Stomach (tissue), 9 donors: Measurements from ENCODE around the gene CRAMP1. TPM values are rescaled to one million over a fixed set of nuclear protein-coding genes. Genes with fewer than 3 reads are reported as not detected.
"Not testable (repeated sequence)": the region's sequence is repeated elsewhere in the genome, so short reads cannot be mapped to it uniquely, and the experiment has no call there.

Experiments used
- DNase-seq, 2 donors: peaks; one replicate each; pipeline versions ENCODE4 v3.0.0 to v3.0.0-alpha.2; 2013 to 2019
- H3K27ac ChIP-seq, 5 donors: fragments of 200-600 bp in 4 of 5; sonication (generic) in 4 of 5; one replicate each; pipeline ENCODE4 v1.5.1; 2013 to 2019; ENCODE audit warnings: mild to moderate bottlenecking in 1 of 5, moderate library complexity in 1 of 5
- H3K27me3 ChIP-seq, 3 donors: fragments of 200-600 bp; sonication (generic); one replicate each; pipeline ENCODE4 v1.5.1; 2017 to 2019; ENCODE audit warnings: mixed run types in 1 of 3
- H3K36me3 ChIP-seq, 4 donors: fragments of 200-600 bp; sonication (generic); 1 replicate in 3 of 4; 2 replicates in 1 of 4; pipeline ENCODE4 v1.5.1; 2016 to 2019
- H3K4me1 ChIP-seq, 4 donors: fragments of 200-600 bp; sonication (generic); one replicate each; pipeline ENCODE4 v1.5.1; 2016 to 2019
- H3K4me3 ChIP-seq, 4 donors: fragments of 200-600 bp; sonication (generic) in 3 of 4; one replicate each; pipeline ENCODE4 v1.5.1; 2016 to 2019; ENCODE audit warnings: mild to moderate bottlenecking in 1 of 4
- H3K9me3 ChIP-seq, 4 donors: fragments of 200-600 bp; sonication (generic); one replicate each; pipeline ENCODE4 v1.5.1; 2016 to 2019
- EP300 ChIP-seq: sonication (generic); formaldehyde crosslinking; IDR thresholded peaks from one replicate; pipeline ENCODE4 v1.6.1; 2017; ENCODE audit warnings: antibody characterized with exemption
- POLR2A ChIP-seq, 4 donors: fragments of 450-650 bp; IDR thresholded peaks; one replicate each; pipeline ENCODE4 v1.6.1; 2016; ENCODE audit warnings: antibody characterized with exemption in 4 of 4, control low read depth in 2 of 4, mild to moderate bottlenecking in 1 of 4, moderate library complexity in 1 of 4
- POLR2AphosphoS5 ChIP-seq, 3 donors: sonication (generic); formaldehyde crosslinking; IDR thresholded peaks; one replicate each; pipeline ENCODE4 v1.6.1; 2016; ENCODE audit warnings: antibody characterized with exemption in 3 of 3
- WGBS, 5 donors: extraction: QIAGEN DNeasy Blood & Tissue Kit in 3 of 5; methylation state at CpG; one replicate each; pipeline versions ENCODE4 v1.1.5 to v1.1.7; 2013 to 2018; 5-methylcytosine and 5-hydroxymethylcytosine counted together
- intact Hi-C: fragments of 100-400 bp; cut with DNase I; formaldehyde crosslinking; loops from one replicate; pipeline ENCODE4 v1.15.1; 2023; ENCODE audit warnings: low total_unique reads
- polyA plus RNA-seq, 3 donors: library from polyadenylated mRNA; stranded (reverse); fragments of 200-250 nt; gene quantifications; one replicate each; pipeline ENCODE4 v1.2.3, GENCODE V29; 2013
- total RNA-seq, 5 donors: library from RNA; depleted of rRNA; stranded (reverse); fragments of >200 nt; gene quantifications; one replicate each; pipeline versions ENCODE4 v1.1.0 to v1.2.3, GENCODE V29; 2014 to 2016
- TF ChIP-seq, protein P1 (sequence below), 7 experiments: fragments of 450-650 bp in 4 of 7; fragments of 200-600 bp in 3 of 7; sonication (generic) in 3 of 7; IDR thresholded peaks; one replicate each; pipeline ENCODE4 v1.5.1; 2016 to 2019; ENCODE audit warnings: antibody characterized with exemption in 7 of 7, control low read depth in 2 of 7, mild to moderate bottlenecking in 1 of 7
- donor health status: healthy with polysubstance abuse.
- donor health status: Bipolar disorder and iron deficiency.
- donor health status: healthy.

The CRAMP1 gene
- total and polyA plus RNA-seq, 8 donors = 3.4 to 28.1 (median 11.9) TPM

- Histone ChIP-seq H3K4me3 (no peak overlapping the region), H3K27me3 (no peaks in the 10 kb centered on the region), H3K36me3 (peaks cover 34 to 99% (median 90%) of the 10 kb centered on the region in 4 donors), H3K4me1 (peaks cover 0 to under 1% (median 0%) of the 10 kb centered on the region in 4 donors), H3K9me3 (no peaks in the 10 kb centered on the region), H3K27ac (no peak overlapping the region)
- TF ChIP-seq, protein P1, sequence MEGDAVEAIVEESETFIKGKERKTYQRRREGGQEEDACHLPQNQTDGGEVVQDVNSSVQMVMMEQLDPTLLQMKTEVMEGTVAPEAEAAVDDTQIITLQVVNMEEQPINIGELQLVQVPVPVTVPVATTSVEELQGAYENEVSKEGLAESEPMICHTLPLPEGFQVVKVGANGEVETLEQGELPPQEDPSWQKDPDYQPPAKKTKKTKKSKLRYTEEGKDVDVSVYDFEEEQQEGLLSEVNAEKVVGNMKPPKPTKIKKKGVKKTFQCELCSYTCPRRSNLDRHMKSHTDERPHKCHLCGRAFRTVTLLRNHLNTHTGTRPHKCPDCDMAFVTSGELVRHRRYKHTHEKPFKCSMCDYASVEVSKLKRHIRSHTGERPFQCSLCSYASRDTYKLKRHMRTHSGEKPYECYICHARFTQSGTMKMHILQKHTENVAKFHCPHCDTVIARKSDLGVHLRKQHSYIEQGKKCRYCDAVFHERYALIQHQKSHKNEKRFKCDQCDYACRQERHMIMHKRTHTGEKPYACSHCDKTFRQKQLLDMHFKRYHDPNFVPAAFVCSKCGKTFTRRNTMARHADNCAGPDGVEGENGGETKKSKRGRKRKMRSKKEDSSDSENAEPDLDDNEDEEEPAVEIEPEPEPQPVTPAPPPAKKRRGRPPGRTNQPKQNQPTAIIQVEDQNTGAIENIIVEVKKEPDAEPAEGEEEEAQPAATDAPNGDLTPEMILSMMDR (IDR thresholded peaks at IDR 0.05) = no peak
- no peak for TF ChIP-seq POLR2AphosphoS5 (IDR thresholded peaks at IDR 0.05)
- intact Hi-C loops = no loop called here
- WGBS, 5 donors = 96 to 98% (median 96%) methylated on average over 5 of the region's 5 CpGs
- DNase-seq = no peak
These were observed 84.7 kb downstream of the CRAMP1 start for GRCh38 chr16:1696863-1697262.

GRCh38 chr16:1698680-1699079 is 86.5 kb downstream of the CRAMP1 start:
- no peak for DNase-seq
- Histone ChIP-seq H3K27ac (no peak overlapping the region), H3K4me1 (peaks cover 0 to 4% (median 4%) of the 10 kb centered on the region in 4 donors), H3K4me3 (no peak overlapping the region), H3K9me3 (no peaks in the 10 kb centered on the region), H3K36me3 (peaks cover 27 to 89% (median 82%) of the 10 kb centered on the region in 4 donors), H3K27me3 (no peaks in the 10 kb centered on the region)
- TF ChIP-seq, protein P1 (IDR thresholded peaks at IDR 0.05) = no peak
- no peak for TF ChIP-seq EP300
- no peak for TF ChIP-seq POLR2A (IDR thresholded peaks at IDR 0.05)
- TF ChIP-seq POLR2AphosphoS5 (IDR thresholded peaks at IDR 0.05) = no peak
- intact Hi-C loops = no loop called here
- WGBS, 5 donors = 86 to 93% (median 88%) methylated on average over 10 of the region's 10 CpGs

GRCh38 chr16:1700246-1700645 is 88.1 kb downstream of the CRAMP1 start:
- H3K4me1 ChIP-seq = peaks cover 7 to 17% (median 12%) of the 10 kb centered on the region in 4 donors
- no peaks in the 10 kb centered on the region for H3K27me3 ChIP-seq
- no peak for TF ChIP-seq POLR2A (IDR thresholded peaks at IDR 0.05)
- no peak for TF ChIP-seq EP300
- TF ChIP-seq, protein P1 (IDR thresholded peaks at IDR 0.05) = no peak
- no peak for TF ChIP-seq POLR2AphosphoS5 (IDR thresholded peaks at IDR 0.05)
- no peaks in the 10 kb centered on the region for H3K9me3 ChIP-seq
- peaks cover 21 to 73% (median 66%) of the 10 kb centered on the region in 4 donors for H3K36me3 ChIP-seq
- H3K27ac ChIP-seq = no peak overlapping the region
- no peak for DNase-seq
- 86 to 97% (median 88%) methylated on average over 3 of the region's 3 CpGs for WGBS, 5 donors
- intact Hi-C loops = no loop called here
- no peak overlapping the region for H3K4me3 ChIP-seq

- 63 to 76% (median 72%) methylated on average over 6 of the region's 6 CpGs for WGBS, 5 donors
- no peak overlapping the region for H3K27ac ChIP-seq
- H3K36me3 ChIP-seq = peaks cover 21 to 63% (median 62%) of the 10 kb centered on the region in 4 donors
- intact Hi-C loops = no loop called here
- H3K27me3 ChIP-seq = no peaks in the 10 kb centered on the region
- H3K9me3 ChIP-seq = no peaks in the 10 kb centered on the region
- peaks cover 7 to 17% (median 14%) of the 10 kb centered on the region in 4 donors for H3K4me1 ChIP-seq
- TF ChIP-seq, protein P1 (IDR thresholded peaks at IDR 0.05) = no peak
- TF ChIP-seq POLR2A (IDR thresholded peaks at IDR 0.05) (no peak), POLR2AphosphoS5 (IDR thresholded peaks at IDR 0.05) (no peak), EP300 (no peak)
- no peak overlapping the region for H3K4me3 ChIP-seq
- no peak for DNase-seq
These were observed 89.2 kb downstream of the CRAMP1 start for GRCh38 chr16:1701216-1701878.

- H3K9me3 ChIP-seq, DNase-seq, H3K27me3 ChIP-seq, intact Hi-C loops: not testable (repeated sequence)
- WGBS, 5 donors = 0 to 2% (median 0%) methylated on average over 15 to 16 of the region's 16 CpGs
- Histone ChIP-seq H3K4me1 (peaks cover 20 to 54% (median 45%) of the 10 kb centered on the region in 4 donors), H3K4me3 (peak overlapping the region; percentile 83 to 95 (median 92)), H3K27ac (peak overlapping the region; percentile 87 to 97 (median 94)), H3K36me3 (peaks cover 6 to 25% (median 24%) of the 10 kb centered on the region in 4 donors)
These were observed 93.1 kb downstream of the CRAMP1 start for GRCh38 chr16:1705324-1705687.
